H9 (cell line): ENCODE results near the gene TMEM14C. TPM values are rescaled to one million over a fixed set of nuclear protein-coding genes. Genes with fewer than 3 reads are reported as not detected.

Experiments
- DNase-seq: peaks from one replicate; pipeline ENCODE4 v3.0.0-alpha.2; 2017
- H2AFZ ChIP-seq: one replicate; pipeline ENCODE4 v1.6.1; 2013; ENCODE audit warnings: mild to moderate bottlenecking, low read length, control low read depth, moderate library complexity
- H2AK5ac ChIP-seq: 2 replicates; pipeline ENCODE4 v1.6.1; 2013; ENCODE audit warnings: low read length, control low read depth, mixed read lengths; ENCODE audit not compliant: insufficient read length
- H2BK120ac ChIP-seq: one replicate; pipeline ENCODE4 v1.6.1; 2013; ENCODE audit warnings: low read depth, mild to moderate bottlenecking, low read length, control low read depth, inconsistent platforms; ENCODE audit not compliant: poor library complexity, severe bottlenecking
- H2BK12ac ChIP-seq: 2 replicates; pipeline ENCODE4 v1.6.1; 2013; ENCODE audit warnings: low read length, control low read depth, mixed read lengths, low read depth; ENCODE audit not compliant: insufficient read length
- H2BK15ac ChIP-seq: 2 replicates; pipeline ENCODE4 v1.6.1; 2013; ENCODE audit warnings: low read depth, low read length, control low read depth
- H2BK20ac ChIP-seq: one replicate; pipeline ENCODE4 v1.6.1; 2013; ENCODE audit warnings: low read depth, mild to moderate bottlenecking, low read length, control low read depth, inconsistent platforms; ENCODE audit not compliant: poor library complexity, severe bottlenecking
- H2BK5ac ChIP-seq: 2 replicates; pipeline ENCODE4 v1.6.1; 2013; ENCODE audit warnings: low read length, control low read depth, mixed read lengths; ENCODE audit not compliant: insufficient read length
- H3K14ac ChIP-seq: 2 replicates; pipeline ENCODE4 v1.6.1; 2013; ENCODE audit warnings: low read length, control low read depth; ENCODE audit not compliant: insufficient read depth
- H3K18ac ChIP-seq: 2 replicates; pipeline ENCODE4 v1.6.1; 2013; ENCODE audit warnings: low read depth, mild to moderate bottlenecking, mixed read lengths, low read length, control low read depth; ENCODE audit not compliant: insufficient read length
- H3K23ac ChIP-seq: 2 replicates; pipeline ENCODE4 v1.6.1; 2013; ENCODE audit warnings: low read length, control low read depth, mixed read lengths, low read depth; ENCODE audit not compliant: insufficient read length
- H3K23me2 ChIP-seq: 2 replicates; pipeline ENCODE4 v1.6.1; 2013; ENCODE audit warnings: low read depth, mild to moderate bottlenecking, mixed read lengths, low read length, control low read depth; ENCODE audit not compliant: insufficient read length, poor library complexity, severe bottlenecking
- H3K27ac ChIP-seq: 2 replicates; pipeline ENCODE4 v1.5.1; 2013; ENCODE audit warnings: low read length, control low read depth, mixed read lengths, low read depth; ENCODE audit not compliant: insufficient read length
- H3K27me3 ChIP-seq: 2 replicates; pipeline ENCODE4 v1.6.1; 2013; ENCODE audit warnings: low read length, control low read depth, inconsistent platforms; ENCODE audit not compliant: insufficient read depth
- H3K4ac ChIP-seq: 2 replicates; pipeline ENCODE4 v1.6.1; 2013; ENCODE audit warnings: low read depth, mild to moderate bottlenecking, control low read depth, inconsistent platforms, low read length, moderate library complexity
- H3K4me1 ChIP-seq: 2 replicates; pipeline ENCODE4 v1.6.1; 2013; ENCODE audit warnings: low read length, control low read depth, inconsistent platforms; ENCODE audit not compliant: insufficient read depth
- H3K4me2 ChIP-seq: 2 replicates; pipeline ENCODE4 v1.6.1; 2013; ENCODE audit warnings: low read length, control low read depth, mixed read lengths; ENCODE audit not compliant: insufficient read length, insufficient read depth
- H3K56ac ChIP-seq: 2 replicates; pipeline ENCODE4 v1.6.1; 2013; ENCODE audit warnings: low read depth, mild to moderate bottlenecking, mixed read lengths, low read length, control low read depth; ENCODE audit not compliant: insufficient read length
- H3K79me1 ChIP-seq: 2 replicates; pipeline ENCODE4 v1.6.1; 2013; ENCODE audit warnings: low read depth, mild to moderate bottlenecking, moderate library complexity, low read length, control low read depth, inconsistent platforms; ENCODE audit not compliant: insufficient read depth, poor library complexity, severe bottlenecking
- H3K79me2 ChIP-seq: 2 replicates; pipeline ENCODE4 v1.6.1; 2013; ENCODE audit warnings: low read length, control low read depth, inconsistent platforms; ENCODE audit not compliant: insufficient read depth
- H3K9ac ChIP-seq: 2 replicates; pipeline ENCODE4 v1.6.1; 2013; ENCODE audit warnings: low read length, control low read depth, mixed read lengths; ENCODE audit not compliant: insufficient read length; ENCODE audit errors: extremely low read depth
- H3K9me3 ChIP-seq: one replicate; pipeline ENCODE4 v1.6.1; 2013; ENCODE audit warnings: low read depth, low read length, inconsistent platforms; ENCODE audit not compliant: control insufficient read depth
- H3T11ph ChIP-seq: one replicate; pipeline ENCODE4 v1.6.1; 2013; ENCODE audit warnings: mild to moderate bottlenecking, low read length, control low read depth, inconsistent platforms
- H4K20me1 ChIP-seq: one replicate; pipeline ENCODE4 v1.6.1; 2013; ENCODE audit not compliant: control insufficient read depth, insufficient read length, insufficient read depth
- H4K5ac ChIP-seq: 2 replicates; pipeline ENCODE4 v1.6.1; 2013; ENCODE audit warnings: low read depth, mild to moderate bottlenecking, mixed read lengths, low read length, control low read depth; ENCODE audit not compliant: insufficient read length
- H4K8ac ChIP-seq: replicated peaks from 2 replicates; pipeline ENCODE4 v1.6.1; 2013; ENCODE audit warnings: low read length, control low read depth, mixed read lengths, low read depth; ENCODE audit not compliant: insufficient read length
- H4K91ac ChIP-seq: 2 replicates; pipeline ENCODE4 v1.6.1; 2013; ENCODE audit warnings: low read depth, mild to moderate bottlenecking, moderate library complexity, mixed read lengths, low read length, control low read depth; ENCODE audit not compliant: insufficient read length
- H3K27ac Mint-ChIP-seq, 3 experiments: 2 replicates in 2 of 3; 3 replicates in 1 of 3; pipeline ENCODE4 v1.8.0; 2020 to 2021; ENCODE audit warnings: mixed read lengths in 3 of 3, mild to moderate bottlenecking in 1 of 3, moderate library complexity in 1 of 3
- H3K27me3 Mint-ChIP-seq: 2 replicates; pipeline ENCODE4 v1.8.0; 2021; ENCODE audit warnings: low read depth, mild to moderate bottlenecking, moderate library complexity, mixed read lengths
- H3K36me3 Mint-ChIP-seq, 3 experiments: 2 replicates in 2 of 3; 3 replicates in 1 of 3; pipeline ENCODE4 v1.8.0; 2020 to 2021; ENCODE audit warnings: low read depth in 3 of 3, mixed read lengths in 3 of 3; ENCODE audit not compliant: insufficient read depth in 1 of 3
- H3K4me1 Mint-ChIP-seq, 2 experiments: 2 replicates each; pipeline ENCODE4 v1.8.0; 2020; ENCODE audit warnings: mixed read lengths in 2 of 2
- H3K4me3 Mint-ChIP-seq, 2 experiments: 2 replicates in 1 of 2; 3 replicates in 1 of 2; pipeline ENCODE4 v1.8.0; 2020 to 2021; ENCODE audit warnings: mild to moderate bottlenecking in 2 of 2, mixed read lengths in 2 of 2, moderate library complexity in 1 of 2
- H3K9me3 Mint-ChIP-seq, 2 experiments: 2 replicates in 1 of 2; 3 replicates in 1 of 2; pipeline ENCODE4 v1.8.0; 2020; ENCODE audit warnings: mild to moderate bottlenecking in 2 of 2, mixed read lengths in 2 of 2, moderate library complexity in 1 of 2
- WGBS: extraction: QIAGEN DNeasy Blood & Tissue Kit; methylation state at CpG from one replicate; pipeline ENCODE4 v1.1.7; 2013; ENCODE audit warnings: missing lambda C conversion rate, low lambda C conversion rate, mixed read lengths; ENCODE audit not compliant: insufficient read length; ENCODE audit errors: extremely low coverage; 5-methylcytosine and 5-hydroxymethylcytosine counted together
- total RNA-seq: library from RNA; stranded (reverse); gene quantifications from 2 replicates; pipeline ENCODE4 v1.2.1, GENCODE V29; 2021
- TF ChIP-seq, protein P1 (sequence below): fragments of 200-600 bp; sonication (generic); conservative IDR thresholded peaks from 3 replicates; pipeline ENCODE4 v1.8.0; 2021; ENCODE audit warnings: antibody characterized with exemption, mild to moderate bottlenecking

TMEM14C gene
- total RNA-seq, 1 experiment from 2014 or later: 94.4 TPM

DNA sequence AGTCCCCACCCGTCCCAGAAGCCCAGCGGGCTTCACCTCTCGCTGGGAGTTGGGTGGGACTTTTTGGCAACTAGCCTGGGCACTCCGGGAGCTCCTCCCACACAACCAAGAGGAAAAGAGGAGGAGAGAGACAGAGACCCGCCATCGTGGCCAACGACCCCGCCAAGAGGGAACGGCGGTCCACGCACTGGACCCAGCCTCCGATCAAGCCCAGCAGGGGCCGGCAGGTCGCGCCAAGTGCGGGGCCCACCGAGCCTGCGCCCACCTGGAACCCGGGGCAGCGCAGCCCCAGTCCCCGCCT lies 3.0 kb upstream of the TMEM14C start:
- Histone ChIP-seq H2BK15ac (no peak overlapping the region), H3K56ac (no peak overlapping the region), H2BK12ac (no peak overlapping the region), H3K4me1 (0 out of 2 replicates have a peak, but pooled peaks cover 2% of the 10 kb centered on the region), H2BK5ac (no peak overlapping the region), H2AFZ (no peak overlapping the region), H3K27ac (no peak overlapping the region), H4K91ac (no peak overlapping the region), H3K79me2 (no peaks in the 10 kb centered on the region), H3K79me1 (no peaks in the 10 kb centered on the region), H3T11ph (no peak overlapping the region), H2AK5ac (no peak overlapping the region), H3K9ac (no peak overlapping the region), H2BK20ac (no peak overlapping the region), H3K23me2 (peaks cover 9% of the 10 kb centered on the region), H3K23ac (no peak overlapping the region), H4K20me1 (no peaks in the 10 kb centered on the region), H3K14ac (no peak overlapping the region), H3K4me2 (no peak overlapping the region), H3K27me3 (no peaks in the 10 kb centered on the region), H3K4ac (no peak overlapping the region), H4K5ac (no peak overlapping the region), H2BK120ac (no peak overlapping the region), H3K18ac (no peak overlapping the region), H3K9me3 (no peaks in the 10 kb centered on the region), H4K8ac (no peak overlapping the region)
- no peak overlapping the region for H3K27ac Mint-ChIP-seq
- DNase-seq: no peak
- no peaks in the 10 kb centered on the region; the same call in 1 of the 2 replicates for H3K27me3 Mint-ChIP-seq
- peaks cover 0 to 18% (median 13%) of the 10 kb centered on the region in 3 experiments; a peak in 6 of 7 replicates for H3K36me3 Mint-ChIP-seq
- TF ChIP-seq, protein P1, sequence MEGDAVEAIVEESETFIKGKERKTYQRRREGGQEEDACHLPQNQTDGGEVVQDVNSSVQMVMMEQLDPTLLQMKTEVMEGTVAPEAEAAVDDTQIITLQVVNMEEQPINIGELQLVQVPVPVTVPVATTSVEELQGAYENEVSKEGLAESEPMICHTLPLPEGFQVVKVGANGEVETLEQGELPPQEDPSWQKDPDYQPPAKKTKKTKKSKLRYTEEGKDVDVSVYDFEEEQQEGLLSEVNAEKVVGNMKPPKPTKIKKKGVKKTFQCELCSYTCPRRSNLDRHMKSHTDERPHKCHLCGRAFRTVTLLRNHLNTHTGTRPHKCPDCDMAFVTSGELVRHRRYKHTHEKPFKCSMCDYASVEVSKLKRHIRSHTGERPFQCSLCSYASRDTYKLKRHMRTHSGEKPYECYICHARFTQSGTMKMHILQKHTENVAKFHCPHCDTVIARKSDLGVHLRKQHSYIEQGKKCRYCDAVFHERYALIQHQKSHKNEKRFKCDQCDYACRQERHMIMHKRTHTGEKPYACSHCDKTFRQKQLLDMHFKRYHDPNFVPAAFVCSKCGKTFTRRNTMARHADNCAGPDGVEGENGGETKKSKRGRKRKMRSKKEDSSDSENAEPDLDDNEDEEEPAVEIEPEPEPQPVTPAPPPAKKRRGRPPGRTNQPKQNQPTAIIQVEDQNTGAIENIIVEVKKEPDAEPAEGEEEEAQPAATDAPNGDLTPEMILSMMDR: no peak
- H3K4me3 Mint-ChIP-seq: no peak overlapping the region
- peaks cover 3 to 7% of the 10 kb centered on the region in 2 experiments; a peak in 3 of 5 replicates for H3K9me3 Mint-ChIP-seq
- WGBS: no CpG with 5 or more reads among the region's 21 CpGs
- peaks cover 19 to 23% of the 10 kb centered on the region in 2 experiments for H3K4me1 Mint-ChIP-seq
